Gastrocnemius medialis (tissue), 4 donors: ENCODE results near the gene MAPK8IP3. TPM values are rescaled to one million over a fixed set of nuclear protein-coding genes. Genes with fewer than 3 reads are reported as not detected.

Source experiments
- ATAC-seq, 2 donors: fragments of 150-250 bp; one replicate each; pipeline ENCODE4 v1.9.1; 2016
- DNase-seq, 2 donors: peaks; one replicate each; pipeline ENCODE4 v3.0.0-alpha.2; 2019
- H3K27ac ChIP-seq, 4 donors: fragments of 200-600 bp; sonication (generic); 1 replicate in 1 of 4; 2 replicates in 3 of 4; pipeline ENCODE4 v1.5.1; 2016 to 2018; ENCODE audit warnings: mild to moderate bottlenecking in 2 of 4, moderate library complexity in 1 of 4
- H3K27me3 ChIP-seq, 3 donors: fragments of 200-600 bp; sonication (generic) in 2 of 3; 1 replicate in 1 of 3; 2 replicates in 2 of 3; pipeline versions ENCODE4 v1.5.1 to v1.6.0; 2016 to 2019; ENCODE audit warnings: mild to moderate bottlenecking in 1 of 3, moderate library complexity in 1 of 3
- H3K36me3 ChIP-seq, 2 donors: fragments of 200-600 bp; sonication (generic) in 1 of 2; one replicate each; pipeline ENCODE4 v1.5.1; 2017 to 2018
- H3K4me1 ChIP-seq, 2 donors: fragments of 200-600 bp; sonication (generic) in 1 of 2; one replicate each; pipeline ENCODE4 v1.5.1; 2016 to 2017; ENCODE audit warnings: mild to moderate bottlenecking in 2 of 2
- H3K4me3 ChIP-seq, 4 donors: fragments of 200-600 bp; sonication (generic) in 3 of 4; 1 replicate in 1 of 4; 2 replicates in 3 of 4; pipeline ENCODE4 v1.5.1; 2016 to 2019; ENCODE audit warnings: mild to moderate bottlenecking in 2 of 4
- H3K9me3 ChIP-seq, 3 donors: fragments of 200-600 bp; sonication (generic) in 2 of 3; 1 replicate in 1 of 3; 2 replicates in 2 of 3; pipeline ENCODE4 v1.5.1; 2016 to 2019
- CTCF ChIP-seq, 5 experiments: fragments of 450-650 bp in 3 of 5; fragments of 200-600 bp in 2 of 5; sonication (generic) in 2 of 5; IDR thresholded peaks in 4 of 5; conservative IDR thresholded peaks in 1 of 5; 1 replicate in 4 of 5; 2 replicates in 1 of 5; pipeline ENCODE4 v1.5.1; 2016 to 2019; ENCODE audit warnings: antibody characterized with exemption in 5 of 5, mild to moderate bottlenecking in 3 of 5, moderate library complexity in 3 of 5
- POLR2A ChIP-seq, 2 donors: fragments of 450-650 bp; IDR thresholded peaks; one replicate each; pipeline ENCODE4 v1.6.1; 2017; ENCODE audit warnings: antibody characterized with exemption in 2 of 2, mild to moderate bottlenecking in 2 of 2, moderate library complexity in 2 of 2
- in situ Hi-C, 4 donors: fragments of 200-750 bp; cut with MboI; loops; one replicate each; pipeline versions ENCODE4 v1.15.0 to v1.8.0; 2017; ENCODE audit warnings: low sequenced_read_pairs in 4 of 4
- intact Hi-C: fragments of 100-400 bp; cut with DNase I; formaldehyde crosslinking; loops from one replicate; pipeline ENCODE4 v1.15.1; 2023; ENCODE audit warnings: low total_unique reads
- total RNA-seq, 4 donors: library from RNA; depleted of rRNA; stranded (reverse); fragments of >200 nt; gene quantifications; one replicate each; pipeline versions ENCODE4 v1.1.0 to v1.2.3, GENCODE V29; 2016

Gene MAPK8IP3
- total RNA-seq, 4 donors from 2014 or later, result 6.5 to 22.6 (median 13.9) TPM

GRCh38 chr16:1708083-1708767, 2.2 kb downstream of the MAPK8IP3 start:
- no peak for DNase-seq
- in situ Hi-C loops, result no loop called here
- Histone ChIP-seq H3K36me3 (no peaks in the 10 kb centered on the region), H3K9me3 (no peaks in the 10 kb centered on the region), H3K27me3 (no peaks in the 10 kb centered on the region), H3K4me1 (peaks cover 31 to 32% of the 10 kb centered on the region in 2 donors), H3K4me3 (peak overlapping the region in 1 of 4 donors; percentile 85), H3K27ac (peak overlapping the region; percentile 41 to 94 (median 90))
- no peak for ATAC-seq
- TF ChIP-seq POLR2A (IDR thresholded peaks at IDR 0.05), result no peak
- TF ChIP-seq CTCF (IDR thresholded peaks at IDR 0.05 in 4 of 5, conservative IDR thresholded peaks at IDR 0.05 in 1 of 5), result no peak
- intact Hi-C loops, result loop anchor here (5.0 to 10.0 kb wide), 3 partner anchors 74 to 286 kb away; partner anchors contain the start of genes NUBP2, SPSB3, TELO2 and UQCC4

- in situ Hi-C loops (no loop called here), intact Hi-C loops (loop anchor here (5.0 to 10.0 kb wide), 3 partner anchors 74 to 286 kb away; partner anchors contain the start of genes NUBP2, SPSB3, TELO2 and UQCC4)
- peak in 1 of 2 donors; percentile 38 for ATAC-seq
- H3K9me3 ChIP-seq, result no peaks in the 10 kb centered on the region
- no peak overlapping the region for H3K4me3 ChIP-seq
- H3K27me3 ChIP-seq, result no peaks in the 10 kb centered on the region
- H3K36me3 ChIP-seq, result no peaks in the 10 kb centered on the region
- H3K4me1 ChIP-seq, result peaks cover 31 to 32% of the 10 kb centered on the region in 2 donors
- TF ChIP-seq CTCF (IDR thresholded peaks at IDR 0.05 in 4 of 5, conservative IDR thresholded peaks at IDR 0.05 in 1 of 5), result no peak
- TF ChIP-seq POLR2A (IDR thresholded peaks at IDR 0.05), result no peak
- peak in 1 of 2 donors; percentile 72 for DNase-seq
- H3K27ac ChIP-seq, result peak overlapping the region; percentile 7 to 92 (median 65)
These were observed 2.8 kb downstream of the MAPK8IP3 start for GRCh38 chr16:1708768-1709180.

GRCh38 chr16:1709356-1709755, 3.4 kb downstream of the MAPK8IP3 start:
- intact Hi-C loops, result loop anchor here (5.0 to 10.0 kb wide), 3 partner anchors 73 to 287 kb away; partner anchors contain the start of genes NUBP2, SPSB3, TELO2 and UQCC4
- no peak overlapping the region for H3K4me3 ChIP-seq
- peaks cover 31 to 32% of the 10 kb centered on the region in 2 donors for H3K4me1 ChIP-seq
- DNase-seq (no peak), ATAC-seq (no peak)
- no peaks in the 10 kb centered on the region for H3K27me3 ChIP-seq
- H3K36me3 ChIP-seq, result no peaks in the 10 kb centered on the region
- TF ChIP-seq POLR2A (IDR thresholded peaks at IDR 0.05) (no peak), CTCF (IDR thresholded peaks at IDR 0.05 in 4 of 5, conservative IDR thresholded peaks at IDR 0.05 in 1 of 5) (no peak)
- no peaks in the 10 kb centered on the region for H3K9me3 ChIP-seq
- in situ Hi-C loops, result no loop called here
- H3K27ac ChIP-seq, result peak overlapping the region in 2 of 4 donors; percentile 89 to 92

GRCh38 chr16:1710811-1711507, 5.0 kb downstream of the MAPK8IP3 start:
- in situ Hi-C loops, result no loop called here
- no peak for ATAC-seq
- Histone ChIP-seq H3K27ac (no peak overlapping the region), H3K9me3 (no peaks in the 10 kb centered on the region), H3K4me3 (no peak overlapping the region), H3K27me3 (no peaks in the 10 kb centered on the region), H3K4me1 (peaks cover 24 to 25% of the 10 kb centered on the region in 2 donors), H3K36me3 (no peaks in the 10 kb centered on the region)
- intact Hi-C loops, result no loop called here
- DNase-seq, result no peak
- TF ChIP-seq CTCF (IDR thresholded peaks at IDR 0.05 in 4 of 5, conservative IDR thresholded peaks at IDR 0.05 in 1 of 5) (no peak), POLR2A (IDR thresholded peaks at IDR 0.05) (no peak)
